Measurements from ENCODE around the gene SH3RF1.

Gene SH3RF1

DNA sequence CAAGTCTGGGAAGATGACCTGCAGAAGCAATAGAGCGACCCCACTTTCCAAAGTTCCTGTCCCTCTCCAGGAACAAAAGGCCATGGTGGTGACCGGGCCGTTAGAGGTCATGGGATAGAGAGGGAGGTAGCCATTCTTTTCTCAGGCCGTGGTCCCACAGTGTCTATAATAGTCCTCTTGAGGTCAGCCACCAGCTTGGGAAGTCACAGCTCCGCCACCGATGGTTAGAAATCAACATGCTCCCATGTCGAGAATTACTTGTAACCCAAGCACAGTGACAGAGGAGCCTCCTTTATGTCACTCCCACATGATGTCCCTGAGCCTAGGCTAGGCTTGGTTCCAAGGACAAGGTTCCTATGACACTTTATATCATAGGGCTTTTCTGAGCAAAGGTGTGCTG, 212.4 kb downstream of the SH3RF1 start:
- DNase-seq (ENCODE audit: insufficient read length, low spot score): no peak
- no peak for FAIRE-seq
- TF ChIP-seq, protein P1, sequence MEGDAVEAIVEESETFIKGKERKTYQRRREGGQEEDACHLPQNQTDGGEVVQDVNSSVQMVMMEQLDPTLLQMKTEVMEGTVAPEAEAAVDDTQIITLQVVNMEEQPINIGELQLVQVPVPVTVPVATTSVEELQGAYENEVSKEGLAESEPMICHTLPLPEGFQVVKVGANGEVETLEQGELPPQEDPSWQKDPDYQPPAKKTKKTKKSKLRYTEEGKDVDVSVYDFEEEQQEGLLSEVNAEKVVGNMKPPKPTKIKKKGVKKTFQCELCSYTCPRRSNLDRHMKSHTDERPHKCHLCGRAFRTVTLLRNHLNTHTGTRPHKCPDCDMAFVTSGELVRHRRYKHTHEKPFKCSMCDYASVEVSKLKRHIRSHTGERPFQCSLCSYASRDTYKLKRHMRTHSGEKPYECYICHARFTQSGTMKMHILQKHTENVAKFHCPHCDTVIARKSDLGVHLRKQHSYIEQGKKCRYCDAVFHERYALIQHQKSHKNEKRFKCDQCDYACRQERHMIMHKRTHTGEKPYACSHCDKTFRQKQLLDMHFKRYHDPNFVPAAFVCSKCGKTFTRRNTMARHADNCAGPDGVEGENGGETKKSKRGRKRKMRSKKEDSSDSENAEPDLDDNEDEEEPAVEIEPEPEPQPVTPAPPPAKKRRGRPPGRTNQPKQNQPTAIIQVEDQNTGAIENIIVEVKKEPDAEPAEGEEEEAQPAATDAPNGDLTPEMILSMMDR (IDR thresholded peaks at IDR 0.05; ENCODE audit: insufficient read depth, missing control alignments): no peak

GRCh38 chr4:169054879-169055278, 215.9 kb downstream of the SH3RF1 start:
- no peak for DNase-seq (ENCODE audit: insufficient read length, low spot score)
- FAIRE-seq: no peak
- TF ChIP-seq, protein P1 (IDR thresholded peaks at IDR 0.05; ENCODE audit: insufficient read depth, missing control alignments): no peak

DNA sequence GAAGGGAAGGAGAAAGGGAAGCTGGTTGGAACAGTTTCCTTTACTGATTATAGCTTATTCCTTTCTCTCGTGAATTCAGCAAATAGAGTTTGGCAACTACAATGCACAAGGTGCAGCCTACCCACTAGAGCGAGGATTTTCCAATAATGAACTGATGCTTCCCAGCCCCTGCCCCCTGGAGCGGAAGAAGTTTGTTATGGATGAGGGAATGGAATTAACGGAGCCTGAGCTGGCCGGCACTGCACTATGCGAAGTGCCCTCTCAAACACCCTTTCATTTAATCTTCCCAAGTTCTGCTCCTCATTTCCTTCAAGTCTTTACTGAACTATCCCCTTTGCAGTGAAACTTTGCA, 218.2 kb downstream of the SH3RF1 start:
- TF ChIP-seq, protein P1 (IDR thresholded peaks at IDR 0.05; ENCODE audit: insufficient read depth, missing control alignments): no peak
- FAIRE-seq: no peak

DNA sequence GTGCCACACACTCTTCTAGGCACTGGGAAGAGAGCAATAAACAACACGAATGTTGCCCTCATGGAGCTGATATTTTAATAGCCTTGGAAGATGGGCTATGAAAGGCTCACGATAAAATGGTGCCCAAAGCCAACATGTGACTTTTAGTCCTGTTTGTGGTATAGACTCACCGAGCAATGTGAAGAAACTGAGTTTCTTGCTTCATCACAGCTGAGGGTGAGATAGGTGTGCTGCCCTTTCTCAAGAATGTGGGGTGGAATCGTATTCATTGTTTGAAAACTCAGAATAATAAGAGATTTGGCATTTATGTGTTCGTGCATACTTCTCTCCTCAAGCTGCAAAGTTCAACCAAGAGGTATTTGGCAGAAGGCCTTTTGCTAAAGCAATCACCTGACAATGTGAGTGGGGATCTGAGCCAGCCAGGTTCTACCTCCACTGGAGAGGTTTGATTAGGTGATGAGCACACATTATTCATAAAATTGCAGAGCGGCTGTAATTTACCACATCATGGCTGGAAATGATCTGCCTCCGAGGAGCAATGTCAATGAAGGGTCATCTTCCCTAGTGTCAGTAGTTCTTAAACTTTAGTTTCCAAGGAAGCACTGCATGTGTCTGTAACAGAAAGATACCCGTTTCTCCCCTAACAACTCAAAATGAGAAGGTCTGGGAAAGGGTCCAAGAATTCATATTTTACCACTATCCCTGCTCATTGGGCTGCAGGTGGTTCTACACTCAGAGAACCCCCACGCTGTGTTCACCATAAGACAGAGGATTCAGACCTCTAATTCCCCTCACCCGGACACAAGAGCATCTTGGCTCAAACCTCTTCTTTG, 218.8 kb downstream of the SH3RF1 start:
- TF ChIP-seq, protein P1 (IDR thresholded peaks at IDR 0.05; ENCODE audit: insufficient read depth, missing control alignments): no peak
- DNase-seq (ENCODE audit: insufficient read length, low spot score): no peak
- no peak for FAIRE-seq

More for the DNA sequence above, 218.2 kb downstream of the SH3RF1 start:
- no peak for DNase-seq (ENCODE audit: insufficient read length, low spot score)

DNA sequence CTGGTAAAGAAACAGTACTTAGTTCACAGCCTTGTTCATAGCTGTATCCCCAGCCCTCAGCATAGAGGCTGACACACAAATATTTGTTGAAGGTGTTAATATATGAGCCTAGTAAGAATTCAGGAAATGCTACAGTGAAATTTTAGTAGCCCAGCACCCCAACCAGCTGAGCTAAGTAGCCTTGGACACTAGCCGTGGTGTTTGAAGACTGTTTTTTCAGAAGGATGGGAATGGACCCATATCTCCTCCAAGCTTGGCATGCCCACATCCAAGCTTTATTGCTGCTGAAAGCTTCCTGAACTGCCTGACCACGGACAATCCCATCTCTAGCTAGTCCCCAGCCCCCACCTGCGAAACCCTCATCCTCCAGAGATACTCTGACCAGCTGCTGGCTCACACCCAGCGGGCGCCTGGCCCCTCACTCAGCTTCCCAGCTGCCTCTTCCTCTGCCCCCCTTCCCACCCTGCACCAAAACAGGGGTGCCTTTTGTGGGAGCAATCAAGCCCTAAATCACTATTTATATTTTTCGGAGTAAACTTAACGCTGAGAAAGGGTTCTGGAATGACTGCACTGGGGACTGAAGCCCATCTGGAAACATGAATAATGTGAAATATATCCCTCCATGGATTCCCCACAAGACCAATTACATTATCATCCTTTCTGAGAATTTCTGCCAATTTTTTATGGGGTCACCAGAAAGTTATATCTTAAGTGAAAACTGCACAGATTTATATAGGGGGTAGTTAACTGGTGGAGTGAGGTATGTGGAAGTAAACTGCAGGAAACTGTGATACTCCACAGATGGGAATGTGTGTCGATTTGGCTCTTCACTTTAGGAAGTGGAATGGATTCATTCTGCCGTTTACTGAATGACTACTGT, 219.6 kb downstream of the SH3RF1 start:
- DNase-seq (ENCODE audit: insufficient read length, low spot score) (no peak), FAIRE-seq (no peak)
- TF ChIP-seq, protein P1 (IDR thresholded peaks at IDR 0.05; ENCODE audit: insufficient read depth, missing control alignments): no peak

- no peak for DNase-seq (ENCODE audit: insufficient read length, low spot score)
- no peak for FAIRE-seq
- TF ChIP-seq, protein P1 (IDR thresholded peaks at IDR 0.05; ENCODE audit: insufficient read depth, missing control alignments): no peak
Measured at GRCh38 chr4:169050284-169050683, 220.5 kb downstream of the SH3RF1 start.
